Middle frontal gyrus (tissue), 1 donor: ENCODE results near the gene AGBL2.
A peak's percentile ranks its signal among the peaks of the same experiment; 100 is the strongest.
"Not testable (repeated sequence)": the region's sequence is repeated elsewhere in the genome, so short reads cannot be mapped to it uniquely, and the experiment has no call there.

ENCODE experiments used
- DNase-seq: peaks from one replicate; pipeline ENCODE4 v3.0.0-alpha.2; 2015; ENCODE audit warnings: low spot score; ENCODE audit errors: extremely low spot score

AGBL2 gene

DNA sequence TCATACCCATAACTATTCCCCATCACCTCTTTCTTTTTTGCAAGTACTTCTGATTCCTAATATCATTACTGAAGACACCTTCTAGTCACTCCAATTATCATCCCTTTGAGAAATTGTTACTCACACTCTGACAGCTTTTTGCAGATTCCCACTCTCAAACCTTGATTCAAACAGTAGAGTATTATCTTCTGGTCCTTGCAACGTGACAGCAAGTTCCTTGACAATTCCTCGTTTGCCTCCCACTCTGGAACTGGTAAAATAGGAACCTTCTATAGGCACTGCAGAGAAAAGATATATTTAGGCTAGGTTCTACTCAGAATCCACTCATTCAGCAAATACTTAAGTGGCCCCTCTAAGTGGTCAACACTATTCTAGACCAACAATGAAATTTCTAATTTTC, 23.2 kb downstream of the AGBL2 start:
- no peak for DNase-seq

DNA sequence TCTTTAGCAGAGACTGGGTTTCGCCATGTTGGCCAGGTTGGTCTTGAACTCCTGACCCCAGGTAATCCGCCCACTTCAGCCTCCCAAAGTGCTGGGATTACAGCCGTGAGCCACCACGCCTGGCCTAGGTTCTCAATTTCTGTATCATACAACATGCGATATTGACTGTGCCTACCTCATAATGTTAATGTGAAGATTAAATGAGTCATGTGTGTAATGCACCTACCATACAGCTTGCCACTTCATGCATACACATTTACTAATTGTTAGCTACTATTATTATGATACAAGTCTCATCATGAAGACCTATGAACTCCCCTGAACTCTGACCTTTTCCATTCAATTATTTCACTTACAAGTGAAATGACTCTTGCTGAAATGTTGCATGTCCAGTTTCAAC, 25.7 kb downstream of the AGBL2 start:
- DNase-seq: no peak

DNA sequence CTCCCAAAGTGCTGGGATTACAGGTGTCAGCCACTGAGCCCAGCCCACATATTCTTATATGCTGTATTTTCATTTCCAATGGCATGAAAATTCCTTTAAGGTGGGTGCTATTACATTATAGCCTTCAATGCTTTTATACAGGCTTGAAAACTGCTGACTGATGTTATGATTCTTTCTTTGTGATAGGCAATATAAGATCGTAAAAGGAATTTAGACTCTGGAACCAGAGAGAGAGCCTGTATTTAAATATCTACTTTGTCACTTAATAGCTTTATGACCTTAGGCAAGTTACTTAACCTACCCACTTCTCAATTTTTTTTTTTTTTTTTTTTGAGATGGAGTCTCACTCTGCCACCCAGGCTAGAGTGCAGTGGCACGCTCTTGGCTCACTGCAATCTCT, 26.2 kb downstream of the AGBL2 start:
- DNase-seq: no peak

DNA sequence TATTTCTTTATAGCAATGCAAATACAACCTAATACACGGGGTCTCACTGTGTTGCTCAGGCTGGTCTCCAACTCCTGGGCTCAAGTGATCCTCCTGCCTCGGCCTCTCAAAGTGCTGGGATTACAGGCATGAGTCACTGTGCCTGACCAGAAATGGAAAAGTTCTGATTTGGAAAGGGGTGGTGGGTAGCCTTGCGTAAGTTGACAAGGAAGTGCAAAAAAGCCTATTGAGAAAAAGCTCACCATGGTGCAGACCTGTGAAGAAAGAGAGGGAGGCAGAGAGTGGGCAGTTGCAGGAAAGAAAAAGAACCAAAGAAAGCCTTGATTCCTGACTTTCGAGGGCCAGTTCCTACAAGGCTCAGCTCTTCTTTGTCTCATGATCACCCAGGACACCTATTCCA, 27.1 kb downstream of the AGBL2 start:
- no peak for DNase-seq

DNA sequence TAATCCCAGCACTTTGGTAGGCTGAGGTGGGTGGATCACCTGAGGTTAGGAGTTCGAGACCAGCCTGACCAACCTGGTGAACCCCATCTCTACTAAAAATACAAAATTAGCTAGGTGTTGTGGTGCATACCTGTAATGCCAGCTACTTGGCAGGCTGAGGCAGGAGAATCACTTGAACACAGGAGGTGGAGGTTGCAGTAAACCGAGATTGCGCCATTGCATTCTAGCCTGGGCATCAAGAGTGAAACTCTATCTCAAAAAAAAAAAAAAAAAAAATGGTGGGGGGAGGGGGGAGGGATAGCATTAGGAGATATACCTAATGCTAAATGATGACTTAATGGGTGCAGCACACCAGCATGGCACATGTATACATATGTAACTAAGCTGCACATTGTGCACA, 28.5 kb downstream of the AGBL2 start:
- not testable (repeated sequence) for DNase-seq

DNA sequence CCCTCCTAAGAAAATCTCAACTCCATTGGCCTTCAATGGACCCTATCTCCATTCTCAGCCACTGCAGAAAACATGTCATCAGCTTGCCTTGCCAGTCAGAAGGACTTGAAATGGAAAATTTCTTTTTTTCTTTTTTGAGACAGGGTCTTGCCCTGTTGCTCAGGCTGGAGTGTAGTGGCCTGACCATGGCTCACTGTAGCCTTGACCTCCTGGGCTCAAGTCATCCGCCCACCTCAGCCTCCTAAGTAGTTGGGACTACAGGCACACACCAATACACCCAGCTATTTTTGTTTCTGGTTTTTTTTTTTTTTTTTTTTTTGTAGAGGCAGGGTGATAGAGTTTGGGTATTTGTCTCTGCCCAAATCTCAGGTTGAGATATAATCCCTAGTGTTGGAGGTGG, 29.0 kb downstream of the AGBL2 start:
- DNase-seq: no peak

DNA sequence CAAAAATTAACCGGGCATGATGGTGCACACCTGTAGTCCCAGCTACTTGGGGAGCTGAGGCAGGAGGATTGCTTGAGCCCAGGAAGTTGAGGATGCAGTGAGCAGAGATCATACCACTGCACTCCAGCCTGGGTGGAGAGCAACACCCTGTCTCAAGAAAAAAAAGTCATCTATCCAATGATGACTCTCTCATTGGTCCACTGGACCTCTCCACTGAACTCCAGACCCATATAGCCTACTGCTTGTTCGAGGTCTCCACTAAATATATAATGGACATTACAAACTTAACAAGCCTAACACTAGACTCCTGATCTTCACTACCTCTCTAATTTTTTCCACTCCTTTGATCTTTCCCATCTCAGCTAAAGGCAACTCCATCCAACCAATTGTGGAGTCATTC, 39.3 kb downstream of the AGBL2 start:
- no peak for DNase-seq

DNA sequence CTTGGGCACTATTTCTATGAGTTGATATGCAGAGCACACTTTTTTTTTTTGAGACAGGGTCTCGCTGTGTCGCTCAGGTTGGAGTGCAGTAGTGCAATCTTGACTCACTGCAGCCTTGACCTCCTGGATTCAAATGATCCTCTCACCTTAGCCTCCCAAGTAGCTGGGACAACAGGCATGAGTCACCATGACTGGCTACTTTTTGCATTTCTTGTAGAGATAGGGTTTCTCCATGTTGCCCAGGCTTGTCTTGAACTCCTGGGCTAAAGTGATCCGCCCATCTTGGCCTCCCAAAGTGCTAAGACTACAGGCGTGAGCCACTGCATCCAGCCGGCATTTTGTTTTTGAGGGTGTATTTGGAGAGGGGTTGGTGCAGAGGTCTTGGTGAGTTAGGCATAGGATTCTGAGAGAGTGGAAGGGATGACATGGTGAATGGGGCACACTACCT, 42.9 kb downstream of the AGBL2 start:
- DNase-seq: no peak

DNA sequence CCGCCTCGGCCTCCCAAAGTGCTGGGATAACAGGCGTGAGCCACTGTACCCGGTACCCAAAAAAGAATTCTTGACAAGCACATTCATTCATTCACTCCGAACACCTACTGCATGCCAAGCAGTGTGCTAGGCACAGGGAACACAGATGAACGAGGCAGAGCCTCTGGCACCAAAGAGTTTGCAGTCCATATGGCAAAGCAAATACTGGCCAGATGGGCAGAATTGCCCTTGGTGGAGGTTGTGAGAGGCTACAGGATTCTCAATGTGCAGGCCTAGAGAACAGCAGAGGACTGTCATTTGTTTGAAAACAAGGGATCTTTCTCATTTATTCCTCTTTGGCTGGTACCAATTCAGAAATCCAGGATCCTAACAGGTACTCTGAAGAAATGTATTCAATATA, 45.3 kb downstream of the AGBL2 start:
- DNase-seq: no peak

DNA sequence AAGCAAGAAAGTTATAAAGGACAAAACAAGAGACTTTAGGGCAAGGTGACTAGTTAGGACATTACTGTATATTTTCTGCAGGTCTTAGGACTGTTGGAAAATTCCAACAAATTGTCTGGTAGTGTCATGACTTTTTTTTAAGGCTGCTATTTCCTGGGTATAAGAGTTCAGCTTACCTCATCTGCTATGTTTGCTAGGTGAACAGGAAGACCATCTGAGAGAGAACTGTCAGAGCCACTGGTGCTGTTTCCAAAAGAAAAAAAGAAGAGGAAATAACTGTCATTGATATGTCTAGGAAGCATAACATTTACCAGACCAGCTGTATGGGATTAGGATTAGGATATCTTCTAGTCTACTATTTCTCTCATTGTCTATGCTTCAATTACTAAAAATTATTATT, 46.5 kb downstream of the AGBL2 start:
- no peak for DNase-seq

DNA sequence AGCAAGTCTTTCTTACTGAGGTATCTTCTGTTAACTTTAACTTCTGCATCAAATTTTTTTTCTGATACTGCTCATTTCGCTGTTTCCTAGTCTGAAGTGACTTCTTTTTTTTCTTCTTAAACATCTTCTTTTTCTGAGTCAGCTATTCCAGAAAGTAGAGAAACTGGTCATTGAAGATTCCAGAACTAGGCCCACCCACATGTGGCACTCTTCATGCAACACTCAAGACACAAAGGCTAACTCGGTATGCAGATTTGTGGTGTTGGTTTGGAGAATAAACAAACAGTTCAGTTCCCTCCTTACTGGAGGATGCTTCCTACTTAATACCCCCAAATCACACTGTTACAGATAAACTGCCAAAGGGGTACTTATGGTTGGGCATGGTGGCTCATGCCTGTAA, 47.6 kb downstream of the AGBL2 start:
- DNase-seq: no peak

DNA sequence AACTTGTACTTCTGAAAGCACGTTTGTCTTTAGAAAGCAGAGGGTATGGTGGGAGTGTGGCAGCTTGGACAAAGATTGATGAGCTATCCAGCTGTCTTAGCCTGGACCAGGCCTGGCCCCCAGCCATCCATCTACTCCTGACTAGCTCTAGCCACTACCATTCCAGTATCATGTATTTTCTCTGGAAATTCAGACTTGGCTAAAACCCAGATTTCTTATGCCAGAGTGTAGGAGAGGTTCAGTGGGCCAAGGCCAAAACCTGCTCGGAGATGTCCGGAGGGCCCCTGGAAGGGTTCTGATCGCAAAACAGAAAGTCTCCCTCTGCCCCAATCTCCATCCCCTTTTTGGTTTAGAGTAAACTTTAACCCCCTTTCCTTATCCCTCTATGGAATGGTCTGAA, 48.0 kb downstream of the AGBL2 start:
- no peak for DNase-seq

DNA sequence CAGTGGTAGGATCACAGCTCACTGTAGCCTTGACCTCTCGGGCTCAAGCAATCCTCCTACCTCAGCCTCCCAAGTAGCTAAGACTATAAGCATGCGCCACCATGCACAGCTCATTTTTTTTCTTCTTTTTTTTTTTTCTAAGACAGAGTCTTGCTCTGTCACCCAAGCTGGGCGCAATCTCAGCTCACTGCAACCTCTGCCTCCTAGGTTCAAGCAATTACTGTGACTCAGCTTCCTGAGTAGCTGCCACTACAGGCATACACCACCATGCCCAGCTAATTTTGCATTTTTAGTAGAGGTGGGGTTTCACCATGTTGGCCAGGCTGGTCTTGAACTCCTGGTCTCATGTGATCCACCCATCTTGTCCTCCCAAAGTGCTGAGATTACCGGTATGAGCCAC, 50.2 kb downstream of the AGBL2 start:
- not testable (repeated sequence) for DNase-seq

DNA sequence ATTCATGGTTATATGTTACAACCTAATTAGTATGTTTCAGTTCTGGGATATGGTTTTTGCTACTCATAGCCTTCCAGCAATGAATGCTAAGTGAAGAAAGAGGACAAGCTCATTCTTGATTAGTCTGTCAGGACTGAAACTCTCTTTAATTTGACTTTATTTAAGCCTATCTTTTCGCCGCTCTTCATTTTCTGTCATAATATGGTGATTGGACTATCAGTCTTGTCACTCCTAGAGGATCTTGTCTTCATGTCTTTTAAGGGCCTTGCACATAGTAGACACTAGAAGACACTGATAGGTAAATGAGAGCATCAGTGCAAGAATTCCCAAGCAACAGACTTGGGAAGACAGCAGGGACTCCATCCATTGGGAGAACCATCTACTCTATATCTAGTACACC, 53.9 kb downstream of the AGBL2 start:
- no peak for DNase-seq

DNA sequence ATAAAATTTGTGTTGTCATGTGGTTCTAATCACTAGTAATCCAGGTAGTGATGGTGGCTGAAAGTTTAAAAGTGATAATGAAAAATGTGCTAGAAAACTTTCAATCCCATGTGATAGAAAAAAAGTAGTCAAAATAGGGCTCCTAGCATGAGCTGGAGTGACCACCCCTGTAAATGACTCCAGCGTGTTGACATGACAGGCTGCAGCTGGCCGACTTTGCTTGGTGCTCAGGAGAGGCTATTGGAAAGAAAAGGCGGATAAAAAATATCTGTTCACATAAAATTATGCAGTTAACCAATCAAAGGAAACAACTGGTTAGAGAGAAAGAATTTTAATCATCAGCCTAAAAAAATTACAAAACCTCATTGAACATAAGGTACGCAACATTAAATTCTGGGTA, 55.9 kb downstream of the AGBL2 start:
- DNase-seq: no peak

DNA sequence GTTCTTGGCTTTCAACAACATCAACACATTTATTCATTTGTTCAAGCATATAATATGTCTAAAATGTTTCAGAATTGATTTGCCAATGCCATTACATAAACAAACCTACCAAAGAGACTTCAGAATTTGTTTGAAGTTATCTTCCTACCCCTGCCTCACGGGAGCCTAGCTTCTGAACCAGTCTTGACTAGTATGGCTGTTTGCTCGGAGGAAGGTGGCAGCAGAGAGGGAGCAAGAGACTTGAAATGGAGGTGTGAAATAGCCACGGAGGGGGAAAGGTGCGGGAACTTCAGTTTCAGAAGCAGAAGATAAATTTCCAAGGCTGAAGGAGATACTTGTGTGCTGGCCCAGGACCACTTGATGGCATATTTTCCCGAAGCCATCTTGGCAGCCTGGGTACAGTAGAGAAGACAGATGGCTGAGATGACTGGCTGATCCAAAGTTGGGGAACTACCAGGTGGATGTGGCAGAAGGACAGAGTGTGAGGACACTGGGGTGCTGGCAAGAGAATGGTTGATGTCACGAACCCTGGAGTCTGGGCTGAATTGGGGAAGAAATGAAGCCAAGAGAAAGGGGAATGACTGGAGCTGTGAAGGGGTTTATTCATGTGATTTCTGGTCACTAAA, 58.8 kb downstream of the AGBL2 start:
- DNase-seq: no peak

DNA sequence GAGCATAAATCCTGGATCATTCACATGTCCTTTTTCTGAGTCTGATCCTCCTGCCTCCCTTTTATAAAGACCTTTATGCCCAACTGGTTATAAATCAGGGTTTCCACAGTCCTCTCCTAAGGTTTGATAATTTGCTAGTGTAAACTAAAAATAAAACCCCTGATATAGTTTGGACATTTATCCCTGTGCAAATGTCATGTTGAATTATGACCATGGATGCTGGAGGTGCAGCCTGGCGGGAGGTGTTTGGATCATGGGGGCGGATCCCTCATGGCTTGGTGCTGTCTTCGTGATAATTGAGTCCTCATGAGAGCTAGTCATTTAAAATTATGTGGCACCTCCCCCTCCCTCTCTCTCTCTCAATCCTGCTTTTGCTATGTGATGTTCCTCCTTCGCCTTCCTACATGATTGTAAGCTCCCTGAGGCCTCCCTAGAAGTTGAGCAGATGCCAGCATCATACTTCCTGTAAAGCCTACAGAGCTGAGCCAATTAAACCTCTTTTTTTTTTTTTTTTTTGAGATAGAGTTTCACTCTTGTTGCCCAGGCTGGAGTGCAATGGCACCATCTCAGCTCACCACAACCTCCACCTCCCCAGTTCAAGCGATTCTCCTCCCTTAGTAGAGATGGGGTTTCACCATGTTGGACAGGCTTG, 63.2 kb downstream of the AGBL2 start:
- no peak for DNase-seq

DNA sequence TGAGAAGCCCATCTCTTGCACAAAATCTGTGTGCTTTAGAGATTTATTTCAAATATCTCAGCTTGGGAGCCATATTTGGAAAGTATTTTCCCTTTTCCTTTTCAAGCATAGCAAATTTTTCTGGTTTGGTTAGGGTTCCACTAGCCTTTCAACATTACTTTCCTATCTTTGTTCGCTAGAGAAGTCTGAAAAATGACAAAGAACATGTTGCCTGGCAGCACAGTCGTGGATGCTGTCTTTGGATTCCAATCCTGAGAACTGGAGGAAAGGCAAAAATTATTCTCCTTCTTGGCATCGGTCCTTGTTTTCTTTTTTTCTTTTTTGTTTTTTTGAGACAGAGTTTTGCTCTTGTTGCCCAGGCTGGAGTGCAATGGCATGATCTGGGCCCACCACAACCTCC, 65.9 kb downstream of the AGBL2 start:
- no peak for DNase-seq

DNA sequence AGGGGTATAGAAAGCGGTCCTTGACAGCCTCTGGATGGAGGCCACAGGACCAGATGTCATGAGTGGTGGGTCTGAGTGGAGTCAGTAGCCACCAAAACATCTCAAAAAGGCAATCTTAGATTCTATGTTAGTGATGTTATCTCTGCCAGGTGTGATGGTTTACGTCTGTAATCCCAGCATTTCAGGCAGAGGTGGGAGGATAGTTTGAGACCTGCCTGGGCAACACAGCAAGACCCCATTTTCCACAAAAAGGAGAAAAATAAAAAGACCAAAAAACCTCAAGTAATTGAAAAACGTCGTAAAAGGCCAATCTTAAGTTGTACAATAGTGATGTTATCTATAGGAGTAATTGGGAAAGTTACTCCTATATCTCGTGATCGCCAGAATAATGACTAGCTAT, 69.2 kb downstream of the AGBL2 start:
- no peak for DNase-seq

DNA sequence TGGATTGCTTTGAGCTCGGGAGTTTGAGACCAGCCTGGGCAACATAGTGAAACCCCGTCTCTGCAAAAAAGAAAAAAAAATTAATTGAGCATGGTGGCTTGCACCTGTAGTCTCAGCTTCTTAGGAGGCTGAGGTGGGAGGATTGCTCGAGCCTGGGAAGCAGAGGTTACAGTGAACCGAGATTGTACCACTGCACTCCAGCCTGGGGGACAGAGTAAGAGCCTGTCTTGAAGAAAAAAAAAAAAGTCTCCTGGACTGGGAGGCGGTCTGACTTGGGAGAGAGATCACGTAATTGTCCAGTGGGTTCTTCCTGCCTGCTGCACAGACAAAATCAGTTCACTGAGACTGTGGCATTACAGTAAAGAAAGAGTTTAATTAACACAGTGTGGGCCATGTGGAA, 69.7 kb downstream of the AGBL2 start:
- no peak for DNase-seq

DNA sequence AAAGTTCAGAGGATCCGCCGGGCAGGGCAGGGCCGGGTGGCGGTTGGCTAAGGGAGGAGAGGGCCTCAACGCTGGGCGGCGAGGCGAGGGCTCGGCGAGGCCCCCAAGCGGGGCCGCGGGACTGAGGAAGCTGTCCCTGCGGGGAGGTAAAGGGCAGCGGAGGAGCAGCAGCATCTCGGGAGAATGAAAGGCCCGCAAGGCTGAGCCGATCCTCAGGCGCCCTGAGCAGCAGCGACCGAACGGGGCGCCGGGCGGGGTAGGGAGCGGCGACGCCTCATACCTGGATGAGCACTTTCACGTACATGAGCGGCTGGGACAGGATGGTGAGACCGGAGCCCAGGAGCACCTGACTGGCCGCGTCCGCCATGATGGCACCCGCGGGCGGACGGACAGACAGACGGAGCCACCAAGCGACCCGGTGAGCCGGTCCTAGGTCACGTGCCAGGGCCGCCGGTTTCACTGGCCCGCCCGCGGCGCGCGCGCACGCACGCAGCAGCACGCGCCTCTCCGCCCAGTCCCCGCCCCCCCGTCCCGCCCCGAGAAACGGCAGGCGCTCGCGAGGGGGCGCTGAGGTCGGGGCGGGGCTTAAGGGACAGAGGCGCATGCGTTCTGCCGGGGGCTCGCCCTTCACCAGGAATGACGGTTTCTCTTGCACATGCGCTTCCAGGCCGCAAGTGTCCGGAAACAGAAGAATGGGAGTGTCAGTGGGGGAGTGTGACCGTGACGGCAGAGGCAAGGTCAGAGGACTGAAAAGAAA, 72.9 kb downstream of the AGBL2 start, which contains the start of gene MTCH2:
Gene MTCH2 (minus strand): TSS at position 461 of the 757 bp plus-strand sequence. CDS start 94 bp downstream, at position 367.
- peak; percentile 95 for DNase-seq

DNA sequence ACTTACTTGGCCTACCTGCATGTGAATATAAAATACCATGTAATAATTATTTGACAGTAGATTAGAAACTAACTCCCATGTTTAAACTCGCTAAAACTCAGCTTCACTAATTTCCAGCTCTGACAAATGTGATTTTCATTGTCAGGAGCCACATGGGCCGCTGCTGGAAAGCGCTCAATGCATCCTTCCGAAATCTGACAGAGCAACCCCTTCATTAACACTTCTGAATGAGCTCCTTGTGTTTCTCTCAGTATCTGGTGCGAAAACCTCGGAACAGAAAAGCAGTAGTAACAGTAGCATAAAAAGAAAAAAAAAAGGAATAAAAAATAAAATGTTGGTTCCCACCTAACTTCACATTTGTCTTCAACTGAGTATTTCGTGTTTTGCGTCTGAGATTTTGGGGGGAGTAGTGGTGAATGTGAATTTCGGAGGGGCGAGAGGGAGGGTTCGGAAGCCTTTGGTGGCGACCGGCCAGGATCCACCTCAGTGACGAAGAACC, 73.5 kb downstream of the AGBL2 start:
- no peak for DNase-seq
